Measurements from ENCODE around the gene ANKRD31.
A peak's percentile ranks its signal among the peaks of the same experiment; 100 is the strongest.

Gene ANKRD31

DNA sequence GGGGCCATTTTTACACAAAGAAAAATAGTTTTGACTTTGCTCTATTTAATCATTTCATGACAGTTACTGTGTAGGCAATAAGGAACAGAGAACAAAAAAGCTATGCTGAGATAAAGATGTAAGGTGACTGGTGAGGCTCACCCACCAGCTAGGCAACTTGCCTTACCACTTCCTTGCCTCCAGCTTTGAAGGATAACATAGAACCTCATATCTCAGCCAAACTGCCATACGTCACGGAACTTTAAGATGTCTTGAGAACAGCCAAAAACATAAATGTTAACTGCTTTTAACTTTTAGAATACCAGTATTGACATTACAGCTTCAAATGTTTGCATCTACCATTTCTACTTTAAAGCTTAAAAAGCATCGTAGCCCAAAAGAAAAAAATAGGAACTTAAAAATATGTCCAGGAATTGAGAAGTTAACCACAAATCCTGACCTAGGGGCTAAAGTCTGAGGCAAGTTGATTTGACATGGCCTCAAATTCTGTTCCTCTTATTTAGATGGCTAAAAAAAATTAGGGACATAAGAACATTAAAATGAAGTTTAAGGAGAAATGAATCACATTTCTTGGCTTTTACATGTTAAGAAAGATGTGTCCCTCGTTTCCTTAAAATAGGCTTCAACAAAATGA, 176.6 kb downstream of the ANKRD31 start:
- DNase-seq (ENCODE audit: low read depth): no peak

DNA sequence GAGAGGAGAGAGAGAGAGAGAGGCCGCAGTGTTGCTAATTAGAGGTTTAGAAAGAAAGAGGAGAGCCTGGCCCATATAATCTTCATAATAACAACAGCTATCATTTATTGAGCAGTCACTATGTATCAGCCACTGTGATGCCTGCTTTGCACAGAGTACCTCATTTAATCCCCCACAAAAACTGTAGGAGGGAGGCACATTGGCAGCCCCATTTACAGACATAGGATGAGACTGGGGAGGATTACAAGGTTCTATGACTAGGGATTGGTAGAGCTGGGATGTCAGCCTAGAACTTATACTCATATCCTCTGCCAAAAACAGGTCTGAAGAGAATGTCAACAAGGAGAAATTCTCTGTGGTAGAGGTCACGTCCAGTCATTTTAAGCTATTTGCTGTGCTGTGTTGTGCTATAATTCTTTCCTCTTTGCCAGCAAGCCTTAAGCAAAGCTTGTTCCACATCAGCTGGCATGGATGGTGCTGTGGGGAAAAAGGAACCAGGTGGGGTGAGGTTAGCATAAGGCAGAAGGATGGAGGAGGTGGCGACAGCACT, 177.6 kb downstream of the ANKRD31 start:
- DNase-seq (ENCODE audit: low read depth): no peak

DNA sequence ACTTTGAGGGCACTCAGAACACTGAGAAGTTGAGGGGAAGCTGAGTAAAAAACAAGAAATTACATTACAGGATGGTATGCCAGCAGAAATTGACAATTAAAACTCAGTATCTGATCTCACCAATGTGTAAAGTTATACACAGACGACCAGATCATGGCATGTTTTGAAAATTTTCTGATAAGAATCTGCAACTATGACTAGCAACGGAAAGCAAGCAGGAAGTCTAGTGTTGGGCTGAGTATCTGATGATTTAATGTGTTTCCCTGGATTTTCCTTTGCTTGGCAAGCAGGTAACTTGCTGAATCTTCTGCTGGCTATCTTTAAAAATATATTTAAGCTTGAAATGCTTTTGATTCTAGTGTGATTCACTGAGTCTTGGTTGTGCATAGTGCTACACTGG, 179.1 kb downstream of the ANKRD31 start:
- DNase-seq (ENCODE audit: low read depth): no peak

- no peak for DNase-seq (ENCODE audit: low read depth)
These were observed 180.9 kb downstream of the ANKRD31 start for GRCh38 chr5:75055727-75056144.

- DNase-seq (ENCODE audit: low read depth): peak; percentile 24
These were observed 182.3 kb downstream of the ANKRD31 start for GRCh38 chr5:75054134-75054930.

- DNase-seq (ENCODE audit: low read depth): peak; percentile 64
These were observed 183.2 kb downstream of the ANKRD31 start for GRCh38 chr5:75053304-75054133.

- no peak for DNase-seq (ENCODE audit: low read depth)
These were observed 183.7 kb downstream of the ANKRD31 start for GRCh38 chr5:75053054-75053303.

DNA sequence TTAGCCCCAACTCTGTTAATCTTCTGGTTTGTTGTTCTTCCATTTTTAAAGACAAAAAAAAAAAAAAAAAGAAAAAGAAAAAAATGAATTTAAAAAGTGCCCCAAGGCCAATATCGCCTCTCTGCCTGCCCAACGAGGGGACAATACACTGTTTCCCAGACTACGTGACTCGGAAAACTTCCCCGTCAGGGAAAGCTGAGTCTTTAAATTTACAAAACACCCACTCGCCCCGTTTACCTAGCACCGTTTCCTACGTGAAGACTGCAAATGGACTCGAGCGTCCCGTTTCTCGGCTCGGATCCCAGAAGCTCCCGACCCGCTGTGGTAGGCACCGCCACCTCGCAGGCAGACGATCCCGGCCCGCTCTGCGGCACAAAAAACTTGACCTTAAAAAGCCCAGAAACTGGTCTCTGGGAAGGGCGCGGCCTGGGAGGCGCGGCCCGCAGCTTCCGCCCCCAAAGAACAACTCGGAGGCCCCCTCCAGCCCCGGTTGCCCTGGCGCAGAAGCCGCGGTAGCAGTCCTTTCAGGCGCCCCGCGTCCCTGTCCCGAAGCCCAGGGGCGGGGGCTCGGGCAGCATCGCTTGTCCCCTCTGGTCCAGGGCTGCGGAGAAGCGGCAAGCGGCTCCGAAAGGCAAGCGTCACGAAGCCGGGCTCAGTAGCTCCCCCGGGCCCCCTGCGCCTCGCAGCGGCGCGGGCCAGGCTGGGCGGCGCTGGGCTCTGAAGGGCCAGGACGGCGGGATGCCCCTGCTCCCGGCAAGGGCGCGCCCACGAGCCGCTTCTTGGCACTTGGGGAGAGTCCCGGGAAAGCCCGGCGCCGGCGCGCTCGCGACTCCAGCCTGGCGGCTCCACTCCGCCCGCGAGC, 184.3 kb downstream of the ANKRD31 start, which contains the start of gene GCNT4:
GCNT4 (minus strand) TSS at position 367 of the 862 bp plus-strand sequence. CDS start 22,521 bp downstream, outside the sequence.
- DNase-seq (ENCODE audit: low read depth): peak; percentile 16

- no peak for DNase-seq (ENCODE audit: low read depth)
These were observed 185.4 kb downstream of the ANKRD31 start for GRCh38 chr5:75051217-75051751.

DNA sequence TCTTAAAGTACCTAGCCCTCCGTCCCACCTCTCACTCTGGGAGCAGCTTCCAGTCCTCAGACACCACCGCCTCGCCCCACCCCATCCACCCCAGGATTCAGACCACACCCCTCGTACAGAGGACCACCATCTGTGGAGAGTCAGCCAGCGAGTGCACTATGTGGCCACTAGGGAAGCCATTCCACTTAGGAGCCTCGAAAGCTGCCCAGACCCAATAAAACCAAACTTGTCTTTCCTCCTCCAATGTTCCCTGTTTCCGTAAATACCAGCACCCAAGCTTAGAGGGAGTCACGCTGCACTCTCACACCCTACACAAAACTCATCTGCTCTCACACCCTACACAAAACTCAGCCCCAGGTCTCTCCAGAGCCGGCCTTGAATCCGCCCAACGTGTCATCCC, 186.3 kb downstream of the ANKRD31 start:
- DNase-seq (ENCODE audit: low read depth): no peak

DNA sequence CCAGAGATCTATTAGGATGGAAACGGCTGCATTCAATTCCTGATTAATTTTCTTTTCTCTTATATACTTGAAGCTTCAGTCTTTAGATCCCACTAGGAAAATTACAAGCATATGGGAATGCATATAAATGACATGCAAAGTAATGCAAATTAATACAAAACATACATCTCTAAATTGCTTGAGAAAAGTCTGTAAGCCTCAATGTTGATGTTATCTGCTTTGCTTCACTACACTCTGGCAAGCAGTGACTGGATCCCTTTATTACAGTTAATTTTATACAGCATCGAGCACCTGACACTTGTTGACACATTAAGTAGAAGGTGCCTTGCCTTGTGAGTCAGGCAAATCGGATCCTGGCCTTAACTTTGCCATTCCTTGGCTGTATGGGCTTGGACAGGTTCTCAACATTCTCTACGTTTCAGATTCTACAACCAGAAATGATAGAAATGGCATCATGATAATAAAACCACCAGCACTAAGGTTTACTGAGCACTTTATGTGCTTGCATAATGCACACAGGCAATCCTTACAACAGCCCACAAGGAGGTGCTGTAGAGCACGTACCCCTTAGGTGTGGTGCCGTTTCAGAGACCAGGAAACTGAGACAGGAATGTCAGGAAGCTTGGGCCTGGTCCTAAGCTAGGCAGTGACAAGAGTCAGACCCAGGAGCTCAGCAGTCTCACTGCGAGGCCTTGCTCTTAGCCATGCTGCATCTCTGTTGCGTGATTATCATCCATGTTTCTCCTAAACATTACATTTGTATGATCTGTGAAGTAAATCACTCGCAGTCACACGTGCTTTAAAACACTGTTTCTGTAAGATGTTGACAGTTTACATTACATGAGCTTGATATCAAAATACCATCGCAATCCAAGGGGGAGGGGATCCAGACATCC, 187.0 kb downstream of the ANKRD31 start:
- peak; percentile 27 for DNase-seq (ENCODE audit: low read depth)

GRCh38 chr5:75048457-75048953, 188.2 kb downstream of the ANKRD31 start:
- peak; percentile 17 for DNase-seq (ENCODE audit: low read depth)

DNA sequence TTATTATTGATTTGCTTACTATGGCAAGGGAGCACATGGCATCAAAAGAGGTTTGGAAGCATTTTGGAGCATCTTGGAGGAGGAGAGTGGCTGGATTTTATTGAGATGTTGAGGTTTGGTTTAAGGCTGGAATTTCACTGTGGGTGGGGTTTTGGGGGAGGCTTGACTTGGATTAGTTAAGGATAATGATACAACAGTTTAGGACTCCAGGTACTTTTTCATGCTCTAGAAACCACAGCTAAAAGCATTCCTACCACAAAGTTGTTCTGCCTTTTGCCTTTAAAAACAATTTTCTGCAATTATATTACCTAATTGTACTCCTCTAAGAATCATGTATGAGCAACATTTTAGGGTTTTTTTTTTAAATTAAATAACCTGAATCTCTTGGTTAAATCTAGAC, 189.3 kb downstream of the ANKRD31 start:
- no peak for DNase-seq (ENCODE audit: low read depth)

GRCh38 chr5:75046366-75047142, 190.1 kb downstream of the ANKRD31 start:
- DNase-seq (ENCODE audit: low read depth): no peak

DNA sequence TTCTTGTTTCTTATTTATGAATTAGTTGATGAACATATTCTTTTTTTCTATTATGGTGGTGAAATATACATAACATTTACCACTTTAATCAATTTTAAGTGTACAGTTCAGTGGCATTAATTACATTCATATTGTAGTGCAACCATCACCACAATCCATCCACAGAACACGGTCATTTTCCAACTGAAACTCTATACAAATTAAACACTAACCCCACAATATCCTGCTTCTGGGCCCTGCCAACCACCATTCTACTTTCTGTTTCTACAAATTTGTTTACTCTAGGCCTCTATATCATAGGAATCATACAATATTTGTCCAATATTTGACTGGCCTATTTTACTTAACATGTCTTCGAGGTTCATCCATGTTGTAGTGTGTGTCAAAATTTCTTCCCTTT, 191.6 kb downstream of the ANKRD31 start:
- DNase-seq (ENCODE audit: low read depth): no peak

GRCh38 chr5:75044406-75044805, 192.3 kb downstream of the ANKRD31 start:
- DNase-seq (ENCODE audit: low read depth): no peak

DNA sequence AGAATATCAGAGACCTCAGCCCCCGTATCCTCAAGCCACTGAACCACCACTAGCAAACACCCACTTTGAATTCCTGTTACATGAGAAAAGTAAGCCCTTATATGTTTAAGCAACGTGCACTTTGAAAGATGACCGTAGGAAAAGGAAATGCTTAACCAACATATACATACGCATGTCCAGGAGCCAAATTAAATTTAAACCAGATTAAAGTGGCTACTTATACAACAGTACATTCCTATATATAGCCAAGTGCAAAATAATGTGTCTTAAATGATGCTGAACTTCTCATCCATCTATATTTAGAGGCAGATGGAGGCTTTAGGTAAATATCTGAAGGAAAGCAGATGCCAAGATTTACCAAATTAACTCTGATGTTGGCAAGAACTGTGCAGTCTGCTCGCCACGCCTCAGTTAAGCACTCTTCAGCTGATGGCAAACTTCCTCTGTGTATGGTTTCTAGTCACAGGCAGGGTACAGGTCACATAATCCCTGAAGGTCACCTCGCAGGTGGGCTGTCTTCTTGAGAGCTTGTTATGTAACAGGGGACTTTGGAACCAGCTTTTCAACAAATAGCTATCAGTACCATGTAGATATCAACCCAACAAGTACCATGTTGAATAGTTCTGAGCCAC, 192.9 kb downstream of the ANKRD31 start:
- DNase-seq (ENCODE audit: low read depth): no peak

GRCh38 chr5:75042522-75042921, 194.2 kb downstream of the ANKRD31 start:
- no peak for DNase-seq (ENCODE audit: low read depth)

GRCh38 chr5:75040973-75041372, 195.7 kb downstream of the ANKRD31 start:
- no peak for DNase-seq (ENCODE audit: low read depth)
